ENCODE results near the gene CRYBA4.

DNA sequence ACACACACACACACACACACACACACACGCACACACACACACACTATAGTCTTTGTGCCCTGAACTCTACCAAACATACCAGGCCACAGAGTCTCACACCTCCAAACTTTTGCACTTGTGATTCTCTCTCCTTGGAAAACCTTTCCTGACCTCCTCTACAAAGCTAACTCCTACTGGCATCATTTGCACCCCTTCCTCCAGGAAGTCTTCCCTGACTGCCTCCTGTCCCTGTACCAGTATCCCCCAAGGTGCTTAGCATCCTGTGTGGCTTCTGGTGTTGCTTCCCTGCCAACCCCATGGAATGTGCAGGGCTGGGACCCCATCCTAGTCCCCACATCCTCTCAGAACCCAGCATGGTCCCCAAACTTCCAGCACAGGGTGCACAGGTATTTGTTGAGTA, 40.7 kb upstream of the CRYBA4 start:
- TF ChIP-seq REST (IDR thresholded peaks at IDR 0.05; ENCODE audit: low read depth, low read length) (no peak), POLR2AphosphoS5 (IDR thresholded peaks at IDR 0.05; ENCODE audit: low read depth, low read length) (no peak), CTCF (IDR thresholded peaks at IDR 0.05) (no peak), JUND (IDR thresholded peaks at IDR 0.05) (no peak), FOXM1 (IDR thresholded peaks at IDR 0.05; ENCODE audit: low read depth) (no peak), FOSL2 (IDR thresholded peaks at IDR 0.05; ENCODE audit: borderline replicate concordance, low read depth) (no peak), USF2 (IDR thresholded peaks at IDR 0.05; ENCODE audit: borderline replicate concordance, low read depth, low read length) (no peak), TAF1 (IDR thresholded peaks at IDR 0.05; ENCODE audit: borderline replicate concordance, low read depth, low read length) (no peak), CHD2 (IDR thresholded peaks at IDR 0.05; ENCODE audit: low read length, partially characterized antibody) (no peak)
- TF ChIP-seq, protein P1, sequence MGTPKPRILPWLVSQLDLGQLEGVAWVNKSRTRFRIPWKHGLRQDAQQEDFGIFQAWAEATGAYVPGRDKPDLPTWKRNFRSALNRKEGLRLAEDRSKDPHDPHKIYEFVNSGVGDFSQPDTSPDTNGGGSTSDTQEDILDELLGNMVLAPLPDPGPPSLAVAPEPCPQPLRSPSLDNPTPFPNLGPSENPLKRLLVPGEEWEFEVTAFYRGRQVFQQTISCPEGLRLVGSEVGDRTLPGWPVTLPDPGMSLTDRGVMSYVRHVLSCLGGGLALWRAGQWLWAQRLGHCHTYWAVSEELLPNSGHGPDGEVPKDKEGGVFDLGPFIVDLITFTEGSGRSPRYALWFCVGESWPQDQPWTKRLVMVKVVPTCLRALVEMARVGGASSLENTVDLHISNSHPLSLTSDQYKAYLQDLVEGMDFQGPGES (IDR thresholded peaks at IDR 0.05; ENCODE audit: low read depth, low read length) = no peak
